Omental fat pad (tissue), 4 donors: ENCODE data around the gene PPOX. TPM values are rescaled to one million over a fixed set of nuclear protein-coding genes. Genes with fewer than 3 reads are reported as not detected.

ENCODE experiments used
- ATAC-seq: fragments of 150-250 bp; one replicate; pipeline ENCODE4 v1.9.1; 2016; ENCODE audit warnings: mild to moderate bottlenecking, moderate library complexity; ENCODE audit not compliant: low FRiP score
- DNase-seq: peaks from one replicate; pipeline ENCODE4 v3.0.0-alpha.2; 2019; ENCODE audit warnings: low spot score
- CTCF ChIP-seq, 3 donors: fragments of 450-650 bp; IDR thresholded peaks; one replicate each; pipeline ENCODE4 v1.5.1; 2016 to 2017; ENCODE audit warnings: antibody characterized with exemption in 3 of 3, mild to moderate bottlenecking in 3 of 3, moderate library complexity in 2 of 3
- small RNA-seq: library from RNA; depleted of rRNA; stranded (forward); fragments of <200 nt; gene quantifications from one replicate; pipeline ENCODE3, GENCODE V24; 2016
- total RNA-seq, 4 donors: library from RNA; depleted of rRNA; stranded (reverse); fragments of >200 nt; gene quantifications; one replicate each; pipeline ENCODE4 v1.1.0, GENCODE V29; 2016

The PPOX gene
- total RNA-seq, 4 donors from 2014 or later: 12.5 to 28.4 (median 13.8) TPM

- DNase-seq (no peak), ATAC-seq (peak; percentile 72)
- no peak for TF ChIP-seq CTCF (IDR thresholded peaks at IDR 0.05)
These were observed 50.9 kb downstream of the PPOX start for GRCh38 chr1:161216945-161217712.

- no peak for DNase-seq
- TF ChIP-seq CTCF (IDR thresholded peaks at IDR 0.05): no peak
- ATAC-seq: no peak
These were observed 51.6 kb downstream of the PPOX start for GRCh38 chr1:161217831-161218230.

- TF ChIP-seq CTCF (IDR thresholded peaks at IDR 0.05): no peak
- ATAC-seq (no peak), DNase-seq (no peak)
These were observed 52.3 kb downstream of the PPOX start for GRCh38 chr1:161218301-161219077.

GRCh38 chr1:161219078-161219892 lies 53.1 kb downstream of the PPOX start:
- no peak for TF ChIP-seq CTCF (IDR thresholded peaks at IDR 0.05)
- ATAC-seq (no peak), DNase-seq (no peak)

- TF ChIP-seq CTCF (IDR thresholded peaks at IDR 0.05): no peak
- DNase-seq: no peak
- ATAC-seq: no peak
These were observed 53.8 kb downstream of the PPOX start for GRCh38 chr1:161220002-161220401.

Small RNA genes lying within 50 kb of the gene (small RNA-seq; reads per million reads assigned to genes)
- gene RF01225: not detected

Other genes starting within 250 kb of the PPOX start
- gene ITLN2, start 211.6 kb upstream of the PPOX start, total RNA-seq: 10 to 100 TPM in 2 of 4 donors, 1 to 10 TPM in 1, not detected in 1; 6.4 to 58.9 (median 30.3) TPM
- 10 to 100 TPM; 31.7 to 52.8 (median 44.4) TPM for gene F11R, start 145.3 kb upstream of the PPOX start, total RNA-seq
- gene TSTD1, start 127.5 kb upstream of the PPOX start, total RNA-seq: 10 to 100 TPM; 26.0 to 43.1 (median 30.5) TPM
- gene USF1, start 120.4 kb upstream of the PPOX start, total RNA-seq: 10 to 100 TPM; 44.8 to 87.5 (median 61.4) TPM
- gene ARHGAP30, start 96.5 kb upstream of the PPOX start, total RNA-seq: 10 to 100 TPM in 3 of 4 donors, 1 to 10 TPM in 1; 9.8 to 32.3 (median 24.7) TPM
- under 1 TPM in 1 of 4 donors, not detected in 3; 0.72 TPM for gene NECTIN4, start 76.9 kb upstream of the PPOX start, total RNA-seq
- 1 to 10 TPM in 2 of 4 donors, under 1 TPM in 1, not detected in 1; 0.60 to 2.2 (median 1.5) TPM for gene KLHDC9, start 68.1 kb upstream of the PPOX start, total RNA-seq
- gene PFDN2, start 48.4 kb upstream of the PPOX start, total RNA-seq: 10 to 100 TPM; 30.6 to 90.1 (median 50.0) TPM
- 100 to 1,000 TPM in 1 of 4 donors, 10 to 100 TPM in 3; 28.1 to 122 (median 33.4) TPM for gene NIT1, start 48.3 kb upstream of the PPOX start, total RNA-seq
- 10 to 100 TPM; 32.0 to 54.8 (median 43.1) TPM for gene DEDD, start 33.8 kb upstream of the PPOX start, total RNA-seq
- 10 to 100 TPM; 73.6 to 96.7 (median 78.4) TPM for gene UFC1, start 12.4 kb upstream of the PPOX start, total RNA-seq
- gene USP21, start 6.9 kb upstream of the PPOX start, total RNA-seq: 10 to 100 TPM in 3 of 4 donors, 1 to 10 TPM in 1; 7.8 to 19.5 (median 12.7) TPM
- gene B4GALT3, start 11.1 kb downstream of the PPOX start, total RNA-seq: 10 to 100 TPM; 20.6 to 50.7 (median 37.1) TPM
- gene ADAMTS4, start 32.6 kb downstream of the PPOX start, total RNA-seq: 100 to 1,000 TPM in 2 of 4 donors, 10 to 100 TPM in 2; 38.5 to 238 (median 121) TPM
- 100 to 1,000 TPM in 3 of 4 donors, 10 to 100 TPM in 1; 89.4 to 136 (median 122) TPM for gene NDUFS2, start 35.9 kb downstream of the PPOX start, total RNA-seq
- gene FCER1G, start 48.9 kb downstream of the PPOX start, total RNA-seq: 100 to 1,000 TPM in 3 of 4 donors, 10 to 100 TPM in 1; 96.3 to 346 (median 179) TPM
- not detected for gene APOA2, start 57.2 kb downstream of the PPOX start, total RNA-seq
- 10 to 100 TPM in 3 of 4 donors, 1 to 10 TPM in 1; 9.6 to 15.4 (median 13.4) TPM for gene TOMM40L, start 59.6 kb downstream of the PPOX start, total RNA-seq
- gene NR1I3, start 71.8 kb downstream of the PPOX start, total RNA-seq: not detected
- gene PCP4L1, start 92.3 kb downstream of the PPOX start, total RNA-seq: under 1 TPM in 2 of 4 donors, not detected in 2; 0.56 to 0.63 TPM
- gene MPZ, start 143.5 kb downstream of the PPOX start, total RNA-seq: 1 to 10 TPM; 1.8 to 9.0 (median 4.2) TPM
- 10 to 100 TPM; 22.9 to 66.3 (median 49.3) TPM for gene SDHC, start 148.0 kb downstream of the PPOX start, total RNA-seq
- gene CFAP126, start 201.4 kb downstream of the PPOX start, total RNA-seq: not detected